Kidney (tissue), 14 donors: ENCODE measurements around the gene UBA5. TPM values are rescaled to one million over a fixed set of nuclear protein-coding genes. Genes with fewer than 3 reads are reported as not detected.

Experiments used
- DNase-seq, 5 donors: peaks; one replicate each; pipeline ENCODE4 v3.0.0-alpha.2; 2013 to 2020
- FAIRE-seq: peaks from 2 replicates; lab custom pipeline; 2012; peaks lifted over from hg19 to GRCh38; lab: Jason Lieb, UNC
- H3K27ac ChIP-seq, 2 donors: one replicate each; pipeline ENCODE4 v1.7.0; 2013; ENCODE audit warnings: low read depth in 2 of 2, low read length in 2 of 2, inconsistent platforms in 1 of 2
- H3K27me3 ChIP-seq: one replicate; pipeline ENCODE4 v1.7.1; 2013; ENCODE audit warnings: low read length, inconsistent platforms; ENCODE audit not compliant: control insufficient read depth, insufficient read depth
- H3K36me3 ChIP-seq, 3 donors: one replicate each; pipeline versions ENCODE4 v1.7.0 to v1.7.1; 2013; ENCODE audit warnings: low read length in 3 of 3, control low read depth in 1 of 3, inconsistent platforms in 1 of 3; ENCODE audit not compliant: insufficient read depth in 3 of 3, control insufficient read depth in 2 of 3
- H3K4me1 ChIP-seq, 3 donors: one replicate each; pipeline versions ENCODE4 v1.7.0 to v1.7.1; 2013; ENCODE audit warnings: low read length in 3 of 3, inconsistent platforms in 1 of 3, low read depth in 1 of 3; ENCODE audit not compliant: control insufficient read depth in 2 of 3, insufficient read depth in 2 of 3
- H3K4me3 ChIP-seq, 3 donors: one replicate each; pipeline versions ENCODE4 v1.7.0 to v1.8.1; 2013; ENCODE audit warnings: low read length in 3 of 3, control low read depth in 1 of 3, inconsistent platforms in 1 of 3
- H3K9ac ChIP-seq, 3 donors: one replicate each; pipeline versions ENCODE4 v1.7.0 to v1.7.1; 2013; ENCODE audit warnings: low read length in 3 of 3, control low read depth in 1 of 3, inconsistent platforms in 1 of 3
- H3K9me3 ChIP-seq, 3 donors: one replicate each; pipeline versions ENCODE4 v1.7.0 to v1.7.1; 2013; ENCODE audit warnings: low read length in 3 of 3, control low read depth in 1 of 3, inconsistent platforms in 1 of 3; ENCODE audit not compliant: control insufficient read depth in 2 of 3, insufficient read depth in 1 of 3
- CTCF ChIP-seq: IDR thresholded peaks from 3 replicates; pipeline ENCODE4 v1.5.1; 2012; ENCODE audit warnings: mild to moderate bottlenecking, moderate library complexity, borderline replicate concordance; ENCODE audit not compliant: insufficient read depth; ENCODE audit errors: extremely low read depth
- intact Hi-C: fragments of 100-400 bp; cut with DNase I; formaldehyde crosslinking; loops from one replicate; pipeline ENCODE4 v1.11.1; 2022
- polyA plus RNA-seq: library from polyadenylated mRNA; stranded (reverse); fragments of 350-450 nt; fragmentation: Illumina TruSeq; extraction: RNeasy Lipid Tissue Mini Kit (QIAGEN cat#74804); gene quantifications from one replicate; pipeline ENCODE4 v1.2.3, GENCODE V29; 2014; ENCODE audit warnings: low read depth, low replicate concordance; ENCODE audit not compliant: insufficient read depth
- total RNA-seq: library from RNA; stranded (reverse); fragmentation: NEBNext Ultra II Directional; extraction: Animal tissue kit (Norgen Biotek cat#: 25700); gene quantifications from one replicate; pipeline ENCODE4 v1.2.1, GENCODE V29; 2021
- donor health status: control.
- donor health status: control.
- donor health status: control.
- donor health status: control.
- donor health status: control.
- donor health status: DM: yes; HTN: yes; CAD: no.
- donor health status: Normal renal cell carcinoma (clear cell type).

The UBA5 gene
- total and polyA plus RNA-seq, 2 donors from 2014 or later: 32.1 to 45.1 TPM

GRCh38 chr3:132679911-132680310 lies 19.8 kb downstream of the UBA5 start:
- TF ChIP-seq CTCF: no peak

GRCh38 chr3:132681421-132681820 lies 21.3 kb downstream of the UBA5 start:
- peaks cover 0 to 16% (median 10%) of the 10 kb centered on the region in 3 donors for H3K36me3 ChIP-seq
- no peaks in the 10 kb centered on the region for H3K4me1 ChIP-seq
- H3K27ac ChIP-seq: no peak overlapping the region
- intact Hi-C loops: no loop called here
- no peak for TF ChIP-seq CTCF
- no peak overlapping the region for H3K4me3 ChIP-seq
- no peaks in the 10 kb centered on the region for H3K9me3 ChIP-seq
- FAIRE-seq (no peak), DNase-seq (no peak)
- H3K27me3 ChIP-seq: no peaks in the 10 kb centered on the region
- H3K9ac ChIP-seq: no peak overlapping the region

More at GRCh38 chr3:132679911-132680310, 19.8 kb downstream of the UBA5 start:
- Histone ChIP-seq H3K27me3 (no peaks in the 10 kb centered on the region), H3K36me3 (peaks cover 0 to 20% (median 17%) of the 10 kb centered on the region in 3 donors), H3K4me3 (no peak overlapping the region), H3K27ac (no peak overlapping the region), H3K9ac (no peak overlapping the region), H3K4me1 (no peaks in the 10 kb centered on the region), H3K9me3 (no peaks in the 10 kb centered on the region)
- intact Hi-C loops: no loop called here
- peak in 2 of 5 donors; percentile 7 to 22 for DNase-seq
- no peak for FAIRE-seq

GRCh38 chr3:132682201-132682600 lies 22.1 kb downstream of the UBA5 start:
- H3K36me3 ChIP-seq: peaks cover 0 to 11% (median 2%) of the 10 kb centered on the region in 3 donors
- no peak for FAIRE-seq

More at GRCh38 chr3:132682201-132682600, 22.1 kb downstream of the UBA5 start:
- Histone ChIP-seq H3K27me3 (no peaks in the 10 kb centered on the region), H3K4me3 (no peak overlapping the region), H3K4me1 (no peaks in the 10 kb centered on the region), H3K9me3 (no peaks in the 10 kb centered on the region), H3K27ac (no peak overlapping the region), H3K9ac (no peak overlapping the region)
- no peak for DNase-seq
- no peak for TF ChIP-seq CTCF
- intact Hi-C loops: no loop called here
